Measurements from ENCODE around the gene DLGAP1. TPM values are rescaled to one million over a fixed set of nuclear protein-coding genes. Genes with fewer than 3 reads are reported as not detected.

Gene DLGAP1
- total and polyA plus RNA-seq, 2 experiments from 2014 or later: 3.1 to 6.5 TPM

GRCh38 chr18:3863593-3863992 is 591.5 kb downstream of the DLGAP1 start:
- no peaks in the 10 kb centered on the region for H3K36me3 ChIP-seq (replicated peaks; ENCODE audit: insufficient read depth, low read depth)

GRCh38 chr18:3863006-3863405 is 592.1 kb downstream of the DLGAP1 start:
- DNase-seq (ENCODE audit: low spot score): no peak
- Histone ChIP-seq H4K20me1 (ENCODE audit: insufficient read depth, poor library complexity, severe bottlenecking) (no peaks in the 10 kb centered on the region), H3K4me2 (no peak overlapping the region), H3K4me3 (no peak overlapping the region), H3K4me1 (ENCODE audit: insufficient read depth) (peaks cover 3% of the 10 kb centered on the region), H3K79me2 (no peaks in the 10 kb centered on the region), H3K27ac (no peak overlapping the region), H3K27me3 (no peaks in the 10 kb centered on the region), H3K9me2 (replicated peaks; ENCODE audit: insufficient read depth) (no peaks in the 10 kb centered on the region), H3K36me3 (replicated peaks; ENCODE audit: insufficient read depth, low read depth) (no peaks in the 10 kb centered on the region), H2AFZ (no peak overlapping the region), H3K9me3 (ENCODE audit: low read depth) (no peaks in the 10 kb centered on the region)
- 81% methylated on average over 4 of the region's 4 CpGs for WGBS (ENCODE audit: low lambda C conversion rate, missing lambda C conversion rate)
- no peak for TF ChIP-seq EZH2 (IDR thresholded peaks at IDR 0.05; ENCODE audit: borderline replicate concordance)
- TF ChIP-seq EZH2phosphoT487 (IDR thresholded peaks at IDR 0.05; ENCODE audit: low read depth, severe bottlenecking, unreplicated experiment): no peak
- TF ChIP-seq CTCF (IDR thresholded peaks at IDR 0.05; ENCODE audit: poor library complexity): no peak

More at GRCh38 chr18:3863593-3863992, 591.5 kb downstream of the DLGAP1 start:
- no peak overlapping the region for H3K4me3 ChIP-seq
- no peak for DNase-seq (ENCODE audit: low spot score)
- WGBS (ENCODE audit: low lambda C conversion rate, missing lambda C conversion rate): 69% methylated on average over 4 of the region's 4 CpGs
- no peak overlapping the region for H3K27ac ChIP-seq
- no peak for TF ChIP-seq EZH2 (IDR thresholded peaks at IDR 0.05; ENCODE audit: borderline replicate concordance)
- TF ChIP-seq EZH2phosphoT487 (IDR thresholded peaks at IDR 0.05; ENCODE audit: low read depth, severe bottlenecking, unreplicated experiment): no peak
- TF ChIP-seq CTCF (IDR thresholded peaks at IDR 0.05; ENCODE audit: poor library complexity): no peak
- no peaks in the 10 kb centered on the region for H3K79me2 ChIP-seq
- no peaks in the 10 kb centered on the region for H4K20me1 ChIP-seq (ENCODE audit: insufficient read depth, poor library complexity, severe bottlenecking)
- H3K9me2 ChIP-seq (replicated peaks; ENCODE audit: insufficient read depth): no peaks in the 10 kb centered on the region
- no peak overlapping the region for H2AFZ ChIP-seq
- no peak overlapping the region for H3K4me2 ChIP-seq
- no peaks in the 10 kb centered on the region for H3K27me3 ChIP-seq
- H3K4me1 ChIP-seq (ENCODE audit: insufficient read depth): peaks cover 5% of the 10 kb centered on the region
- H3K9me3 ChIP-seq (ENCODE audit: low read depth): no peaks in the 10 kb centered on the region

- H3K79me2 ChIP-seq: no peaks in the 10 kb centered on the region
- H4K20me1 ChIP-seq (ENCODE audit: insufficient read depth, poor library complexity, severe bottlenecking): no peaks in the 10 kb centered on the region
- TF ChIP-seq CTCF (IDR thresholded peaks at IDR 0.05; ENCODE audit: poor library complexity) (no peak), EZH2 (IDR thresholded peaks at IDR 0.05; ENCODE audit: borderline replicate concordance) (no peak), EZH2phosphoT487 (IDR thresholded peaks at IDR 0.05; ENCODE audit: low read depth, severe bottlenecking, unreplicated experiment) (no peak)
- H3K9me3 ChIP-seq (ENCODE audit: low read depth): no peaks in the 10 kb centered on the region
- DNase-seq (ENCODE audit: low spot score): no peak
- no peak overlapping the region for H2AFZ ChIP-seq
- no peaks in the 10 kb centered on the region for H3K9me2 ChIP-seq (replicated peaks; ENCODE audit: insufficient read depth)
- H3K36me3 ChIP-seq (replicated peaks; ENCODE audit: insufficient read depth, low read depth): no peaks in the 10 kb centered on the region
- H3K27me3 ChIP-seq: no peaks in the 10 kb centered on the region
- no peak overlapping the region for H3K27ac ChIP-seq
- H3K4me2 ChIP-seq: no peak overlapping the region
- no peaks in the 10 kb centered on the region for H3K4me1 ChIP-seq (ENCODE audit: insufficient read depth)
- WGBS (ENCODE audit: low lambda C conversion rate, missing lambda C conversion rate): 85% methylated on average over 1 of the region's 1 CpG
- H3K4me3 ChIP-seq: no peak overlapping the region
These were observed 593.6 kb downstream of the DLGAP1 start for GRCh38 chr18:3861495-3861894.

- DNase-seq (ENCODE audit: low spot score): peak; percentile 9
- Histone ChIP-seq H2AFZ (no peak overlapping the region), H3K9me3 (ENCODE audit: low read depth) (no peaks in the 10 kb centered on the region), H3K79me2 (no peaks in the 10 kb centered on the region), H3K27ac (no peak overlapping the region), H3K4me3 (no peak overlapping the region), H3K9me2 (replicated peaks; ENCODE audit: insufficient read depth) (no peaks in the 10 kb centered on the region), H3K27me3 (no peaks in the 10 kb centered on the region), H3K36me3 (replicated peaks; ENCODE audit: insufficient read depth, low read depth) (no peaks in the 10 kb centered on the region), H3K4me2 (no peak overlapping the region), H3K4me1 (ENCODE audit: insufficient read depth) (no peaks in the 10 kb centered on the region), H4K20me1 (ENCODE audit: insufficient read depth, poor library complexity, severe bottlenecking) (no peaks in the 10 kb centered on the region)
- WGBS (ENCODE audit: low lambda C conversion rate, missing lambda C conversion rate): 53% methylated on average over 1 of the region's 1 CpG
- no peak for TF ChIP-seq EZH2phosphoT487 (IDR thresholded peaks at IDR 0.05; ENCODE audit: low read depth, severe bottlenecking, unreplicated experiment)
- no peak for TF ChIP-seq CTCF (IDR thresholded peaks at IDR 0.05; ENCODE audit: poor library complexity)
- TF ChIP-seq EZH2 (IDR thresholded peaks at IDR 0.05; ENCODE audit: borderline replicate concordance): no peak
These were observed 597.6 kb downstream of the DLGAP1 start for GRCh38 chr18:3857544-3857943.
